HG03159 (cell line): ENCODE data around the gene VPS41.

Experiments used
- ATAC-seq: cut with Tn5 transposase; IDR thresholded peaks from one replicate; pipeline ENCODE4 v1.9.1; 2021; ENCODE audit warnings: mild to moderate bottlenecking, moderate library complexity; ENCODE audit not compliant: unreplicated experiment

The VPS41 gene

GRCh38 chr7:38907066-38907465 lies 1.9 kb downstream of the VPS41 start:
- ATAC-seq, result no peak

GRCh38 chr7:38905056-38905759 lies 3.8 kb downstream of the VPS41 start:
- peak; percentile 39 for ATAC-seq

GRCh38 chr7:38903057-38903456 lies 5.9 kb downstream of the VPS41 start:
- ATAC-seq, result no peak

GRCh38 chr7:38902449-38902848 lies 6.5 kb downstream of the VPS41 start:
- ATAC-seq, result no peak

GRCh38 chr7:38893061-38893460 lies 15.9 kb downstream of the VPS41 start:
- ATAC-seq, result no peak

GRCh38 chr7:38890597-38890996 lies 18.4 kb downstream of the VPS41 start:
- ATAC-seq, result no peak

GRCh38 chr7:38889872-38890432 lies 19.0 kb downstream of the VPS41 start:
- ATAC-seq, result no peak

GRCh38 chr7:38889079-38889478 lies 19.9 kb downstream of the VPS41 start:
- ATAC-seq, result no peak

GRCh38 chr7:38886265-38886664 lies 22.7 kb downstream of the VPS41 start:
- no peak for ATAC-seq

GRCh38 chr7:38883706-38884105 lies 25.3 kb downstream of the VPS41 start:
- ATAC-seq, result no peak

GRCh38 chr7:38881947-38882684 lies 26.9 kb downstream of the VPS41 start:
- ATAC-seq, result no peak

GRCh38 chr7:38881015-38881414 lies 28.0 kb downstream of the VPS41 start:
- no peak for ATAC-seq

GRCh38 chr7:38880454-38880853 lies 28.5 kb downstream of the VPS41 start:
- ATAC-seq, result no peak

GRCh38 chr7:38880035-38880434 lies 29.0 kb downstream of the VPS41 start:
- ATAC-seq, result no peak

GRCh38 chr7:38878694-38879457 lies 30.1 kb downstream of the VPS41 start:
- ATAC-seq, result no peak

GRCh38 chr7:38873433-38873832 lies 35.6 kb downstream of the VPS41 start:
- ATAC-seq, result no peak

- no peak for ATAC-seq
Measured at GRCh38 chr7:38872202-38872601, 36.8 kb downstream of the VPS41 start.

- ATAC-seq, result no peak
Measured at GRCh38 chr7:38870147-38870546, 38.8 kb downstream of the VPS41 start.

- ATAC-seq, result no peak
Measured at GRCh38 chr7:38863601-38864291, 45.2 kb downstream of the VPS41 start.

- ATAC-seq, result no peak
Measured at GRCh38 chr7:38862666-38863065, 46.3 kb downstream of the VPS41 start.
